NT2/D1 (cell line): Measurements from ENCODE around the gene TMEM52B.
A peak's percentile ranks its signal among the peaks of the same experiment; 100 is the strongest.

ENCODE experiments used
- DNase-seq: peaks from one replicate; pipeline ENCODE4 v3.0.0-alpha.2; 2011; ENCODE audit warnings: low read depth, low spot score
- H3K27me3 ChIP-seq: 2 replicates; pipeline ENCODE4 v1.6.0; 2011; ENCODE audit warnings: mild to moderate bottlenecking; ENCODE audit not compliant: insufficient read length, insufficient read depth
- H3K36me3 ChIP-seq: 2 replicates; pipeline ENCODE4 v1.6.1; 2011; ENCODE audit warnings: mild to moderate bottlenecking, low read length, mixed read lengths; ENCODE audit not compliant: insufficient read depth, insufficient read length
- H3K4me1 ChIP-seq: 2 replicates; pipeline ENCODE4 v1.5.1; 2011; ENCODE audit not compliant: insufficient read depth, insufficient read length
- H3K4me3 ChIP-seq: 2 replicates; pipeline ENCODE4 v1.5.1; 2011; ENCODE audit warnings: low read depth; ENCODE audit not compliant: insufficient read length
- H3K9ac ChIP-seq: 2 replicates; pipeline ENCODE4 v1.6.0; 2011; ENCODE audit warnings: low read depth; ENCODE audit not compliant: insufficient read length
- H3K9me3 ChIP-seq: 2 replicates; pipeline ENCODE4 v1.5.1; 2011; ENCODE audit warnings: mild to moderate bottlenecking, low read length; ENCODE audit not compliant: insufficient read depth
- SUZ12 ChIP-seq: IDR thresholded peaks from 2 replicates; pipeline ENCODE4 v1.6.1; 2011; ENCODE audit not compliant: insufficient read length, insufficient read depth; ENCODE audit errors: extremely low read depth
- YY1 ChIP-seq: IDR thresholded peaks from 2 replicates; pipeline ENCODE4 v1.6.1; 2011; ENCODE audit not compliant: insufficient read length, insufficient read depth
- ZNF274 ChIP-seq: IDR thresholded peaks from 2 replicates; pipeline ENCODE4 v1.6.1; 2011; ENCODE audit warnings: mild to moderate bottlenecking, low read depth, low read length

The TMEM52B gene

DNA sequence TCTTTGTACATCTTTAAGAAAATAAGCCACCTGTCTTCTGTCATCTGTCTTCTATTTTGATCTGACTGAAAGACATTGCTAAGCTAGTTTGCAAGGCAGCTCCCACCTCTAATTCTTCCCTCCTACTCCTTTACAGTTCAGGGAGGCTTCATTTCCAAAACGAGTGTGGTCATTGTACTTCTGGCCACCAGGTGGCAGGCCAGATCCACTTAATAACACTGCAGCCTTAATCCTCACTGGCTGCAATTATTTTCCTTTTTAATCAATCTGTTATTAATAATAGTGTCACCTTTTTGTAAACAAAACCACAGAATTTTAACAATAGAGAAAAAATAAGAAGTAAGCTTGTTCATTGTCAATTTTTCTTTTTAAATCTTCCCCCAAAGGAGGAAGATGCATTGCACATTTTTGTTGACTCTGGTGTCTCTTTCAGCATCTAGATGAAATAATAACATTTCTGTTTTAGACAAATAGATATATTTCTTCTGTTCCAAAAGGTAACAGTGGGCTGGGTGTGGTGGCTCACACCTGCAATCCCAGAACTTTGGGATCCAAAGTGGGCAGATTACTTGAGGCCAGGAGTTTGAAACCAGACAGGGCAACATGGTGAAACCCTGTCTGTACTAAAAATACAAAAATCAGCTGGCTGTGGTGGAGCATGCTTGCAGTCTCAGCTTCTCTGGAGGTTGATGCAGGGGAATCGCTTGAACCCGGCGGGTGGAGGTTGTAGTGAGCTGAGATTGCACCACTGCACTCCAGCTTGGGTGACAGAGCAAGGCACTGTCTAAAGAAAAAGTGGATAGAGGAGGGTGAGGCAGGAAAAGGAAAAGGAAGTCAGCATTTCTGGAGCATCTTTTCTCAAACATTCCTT lies 57.2 kb downstream of the TMEM52B start:
- Histone ChIP-seq H3K36me3 (no peaks in the 10 kb centered on the region), H3K4me3 (no peak overlapping the region), H3K9ac (no peak overlapping the region), H3K27me3 (no peaks in the 10 kb centered on the region), H3K9me3 (peaks cover 55% of the 10 kb centered on the region), H3K4me1 (no peaks in the 10 kb centered on the region)
- DNase-seq: peak; percentile 72
- TF ChIP-seq ZNF274 (no peak), YY1 (no peak), SUZ12 (no peak)

DNA sequence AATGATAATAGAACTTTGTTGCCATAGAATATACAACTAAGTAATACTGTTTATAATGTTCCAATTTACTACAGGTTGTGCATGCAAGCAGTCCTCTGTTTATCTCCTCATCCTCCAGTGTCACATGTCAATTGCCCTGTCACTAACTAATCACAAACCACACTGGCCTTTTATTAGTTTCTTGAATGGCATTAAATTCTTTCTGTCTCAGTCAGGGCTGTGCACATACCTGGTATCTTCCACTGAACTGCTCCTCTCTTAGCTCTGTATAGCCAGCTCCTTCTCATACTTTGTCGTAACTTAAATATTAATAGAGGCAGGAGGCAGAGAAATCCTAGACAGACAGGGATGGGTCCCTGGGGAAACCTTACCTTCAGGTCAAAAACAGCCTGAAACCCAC lies 57.9 kb downstream of the TMEM52B start:
- no peaks in the 10 kb centered on the region for H3K4me1 ChIP-seq
- no peaks in the 10 kb centered on the region for H3K27me3 ChIP-seq
- no peaks in the 10 kb centered on the region for H3K36me3 ChIP-seq
- H3K4me3 ChIP-seq: no peak overlapping the region
- TF ChIP-seq SUZ12: no peak
- no peak for TF ChIP-seq YY1
- no peak for TF ChIP-seq ZNF274
- H3K9ac ChIP-seq: no peak overlapping the region
- no peak for DNase-seq
- peaks cover 54% of the 10 kb centered on the region for H3K9me3 ChIP-seq

DNA sequence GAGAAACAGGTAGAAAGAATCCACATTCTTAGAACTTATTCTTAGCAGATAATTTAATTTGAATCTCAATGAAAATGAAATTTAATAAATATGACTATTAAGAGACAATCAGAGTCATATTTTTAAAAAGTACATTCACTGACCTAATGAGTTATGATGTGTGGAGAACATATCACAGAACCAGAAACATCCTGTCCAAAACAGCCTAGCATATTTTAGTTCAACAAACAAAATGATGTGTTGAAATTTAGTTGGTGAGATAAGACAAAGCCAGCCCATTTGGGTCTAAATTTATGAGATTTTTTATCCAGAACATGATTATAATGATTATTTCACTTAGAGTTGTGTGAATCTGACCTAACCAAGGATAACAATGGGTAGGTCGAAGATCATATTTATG lies 59.7 kb downstream of the TMEM52B start:
- Histone ChIP-seq H3K9ac (no peak overlapping the region), H3K4me3 (no peak overlapping the region), H3K36me3 (no peaks in the 10 kb centered on the region), H3K9me3 (peaks cover 41% of the 10 kb centered on the region), H3K27me3 (no peaks in the 10 kb centered on the region), H3K4me1 (no peaks in the 10 kb centered on the region)
- TF ChIP-seq YY1: no peak
- TF ChIP-seq ZNF274: no peak
- no peak for TF ChIP-seq SUZ12
- DNase-seq: no peak

DNA sequence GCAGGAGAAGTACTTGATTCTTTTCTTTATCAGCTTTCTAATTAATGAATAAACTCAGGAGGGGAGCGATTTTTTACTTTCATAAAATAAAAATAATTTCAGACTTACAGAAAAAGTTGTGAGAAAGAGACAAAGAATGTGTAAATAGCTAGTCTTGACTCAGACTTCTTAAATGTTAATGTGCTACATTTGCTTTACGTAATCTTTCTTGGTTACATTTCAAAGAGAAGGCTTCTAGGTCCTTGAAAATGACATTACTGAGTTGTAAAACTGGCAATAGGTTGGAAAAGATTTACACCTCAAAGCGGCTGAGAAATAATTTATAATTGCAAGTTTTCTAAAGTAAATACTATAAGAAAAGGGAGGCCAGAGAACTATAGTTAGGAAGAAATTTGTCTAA lies 62.5 kb downstream of the TMEM52B start:
- Histone ChIP-seq H3K4me1 (no peaks in the 10 kb centered on the region), H3K27me3 (no peaks in the 10 kb centered on the region), H3K4me3 (no peak overlapping the region), H3K36me3 (no peaks in the 10 kb centered on the region), H3K9me3 (peaks cover 13% of the 10 kb centered on the region; the same call in 1 of the 2 replicates), H3K9ac (no peak overlapping the region)
- TF ChIP-seq YY1 (no peak), ZNF274 (no peak), SUZ12 (no peak)
- no peak for DNase-seq
